WTC11 (cell line): Measurements from ENCODE around the gene SLIRP.

Experiments
- ATF6 ChIP-seq: sonication (generic); formaldehyde crosslinking; IDR thresholded peaks from 2 replicates; pipeline ENCODE4 v1.8.1; 2023; ENCODE audit warnings: mild to moderate bottlenecking, missing genetic modification reagents
- CBFB ChIP-seq: sonication (generic); formaldehyde crosslinking; IDR thresholded peaks from 2 replicates; pipeline ENCODE4 v1.8.1; 2022; ENCODE audit warnings: mild to moderate bottlenecking, low read depth, missing genetic modification reagents
- CREB1 ChIP-seq: sonication (generic); formaldehyde crosslinking; IDR thresholded peaks from 2 replicates; pipeline ENCODE4 v1.8.0; 2023; ENCODE audit warnings: mild to moderate bottlenecking, missing genetic modification reagents
- CREM ChIP-seq: sonication (generic); formaldehyde crosslinking; IDR thresholded peaks from 2 replicates; pipeline ENCODE4 v1.8.1; 2022; ENCODE audit warnings: mild to moderate bottlenecking, missing genetic modification reagents, moderate library complexity
- CTCF ChIP-seq: fragments of 200-600 bp; IDR thresholded peaks from 2 replicates; pipeline ENCODE4 v1.8.0; 2022; ENCODE audit warnings: antibody characterized with exemption
- E2F5 ChIP-seq: sonication (generic); formaldehyde crosslinking; IDR thresholded peaks from 2 replicates; pipeline ENCODE4 v1.8.1; 2022; ENCODE audit warnings: mild to moderate bottlenecking, moderate library complexity, missing genetic modification reagents
- FOXJ3 ChIP-seq: sonication (generic); formaldehyde crosslinking; IDR thresholded peaks from 2 replicates; pipeline ENCODE4 v1.9.0; 2021; ENCODE audit warnings: missing genetic modification reagents, mild to moderate bottlenecking, borderline replicate concordance
- KAT7 ChIP-seq: sonication (generic); formaldehyde crosslinking; IDR thresholded peaks from 2 replicates; pipeline ENCODE4 v1.8.1; 2023; ENCODE audit warnings: missing genetic modification reagents, mild to moderate bottlenecking, borderline replicate concordance
- MAX ChIP-seq: sonication (generic); formaldehyde crosslinking; IDR thresholded peaks from 2 replicates; pipeline ENCODE4 v1.8.0; 2022; ENCODE audit warnings: mild to moderate bottlenecking, missing genetic modification reagents
- NR2C2 ChIP-seq: sonication (generic); formaldehyde crosslinking; IDR thresholded peaks from 2 replicates; pipeline ENCODE4 v1.8.0; 2022; ENCODE audit warnings: mild to moderate bottlenecking, missing genetic modification reagents
- SP1 ChIP-seq: sonication (generic); formaldehyde crosslinking; conservative IDR thresholded peaks from 2 replicates; pipeline ENCODE4 v1.8.1; 2022; ENCODE audit warnings: missing genetic modification reagents
- ZBTB43 ChIP-seq: sonication (generic); formaldehyde crosslinking; IDR thresholded peaks from 2 replicates; pipeline ENCODE4 v1.8.1; 2023; ENCODE audit warnings: mild to moderate bottlenecking, missing genetic modification reagents
- ZNF281 ChIP-seq: sonication (generic); formaldehyde crosslinking; IDR thresholded peaks from 2 replicates; pipeline ENCODE4 v1.8.0; 2023; ENCODE audit warnings: mild to moderate bottlenecking, missing genetic modification reagents
- ZNF416 ChIP-seq: fragments of 250-450 bp; sonication (Bioruptor Pico); IDR thresholded peaks from 2 replicates; pipeline ENCODE4 v1.9.0; 2021; ENCODE audit warnings: mild to moderate bottlenecking, inconsistent platforms

GRCh38 chr14:77663293-77663692 lies 44.6 kb upstream of the SLIRP start:
- no peak for TF ChIP-seq NR2C2
- TF ChIP-seq ATF6: no peak
- no peak for TF ChIP-seq E2F5
- no peak for TF ChIP-seq MAX (CRISPR knock-in tag)
- TF ChIP-seq ZNF416 (CRISPR knock-in tag): no peak
- TF ChIP-seq CTCF: no peak
- no peak for TF ChIP-seq SP1 (CRISPR knock-in tag)
- no peak for TF ChIP-seq ZNF281 (CRISPR knock-in tag)
- no peak for TF ChIP-seq FOXJ3
- TF ChIP-seq KAT7: no peak
- TF ChIP-seq CREB1 (CRISPR knock-in tag): no peak
- TF ChIP-seq CREM (CRISPR knock-in tag): no peak
- no peak for TF ChIP-seq CBFB (CRISPR knock-in tag)
- no peak for TF ChIP-seq ZBTB43 (CRISPR knock-in tag)
